Measurements from ENCODE around the gene QSOX1. TPM values are rescaled to one million over a fixed set of nuclear protein-coding genes. Genes with fewer than 3 reads are reported as not detected.

QSOX1 gene
- total and polyA plus RNA-seq, 9 of the 15 experiments (the other 6 are each of a cell fraction or from before 2014, with no cell fraction given), result 4.0 to 53.1 (median 15.0) TPM

DNA sequence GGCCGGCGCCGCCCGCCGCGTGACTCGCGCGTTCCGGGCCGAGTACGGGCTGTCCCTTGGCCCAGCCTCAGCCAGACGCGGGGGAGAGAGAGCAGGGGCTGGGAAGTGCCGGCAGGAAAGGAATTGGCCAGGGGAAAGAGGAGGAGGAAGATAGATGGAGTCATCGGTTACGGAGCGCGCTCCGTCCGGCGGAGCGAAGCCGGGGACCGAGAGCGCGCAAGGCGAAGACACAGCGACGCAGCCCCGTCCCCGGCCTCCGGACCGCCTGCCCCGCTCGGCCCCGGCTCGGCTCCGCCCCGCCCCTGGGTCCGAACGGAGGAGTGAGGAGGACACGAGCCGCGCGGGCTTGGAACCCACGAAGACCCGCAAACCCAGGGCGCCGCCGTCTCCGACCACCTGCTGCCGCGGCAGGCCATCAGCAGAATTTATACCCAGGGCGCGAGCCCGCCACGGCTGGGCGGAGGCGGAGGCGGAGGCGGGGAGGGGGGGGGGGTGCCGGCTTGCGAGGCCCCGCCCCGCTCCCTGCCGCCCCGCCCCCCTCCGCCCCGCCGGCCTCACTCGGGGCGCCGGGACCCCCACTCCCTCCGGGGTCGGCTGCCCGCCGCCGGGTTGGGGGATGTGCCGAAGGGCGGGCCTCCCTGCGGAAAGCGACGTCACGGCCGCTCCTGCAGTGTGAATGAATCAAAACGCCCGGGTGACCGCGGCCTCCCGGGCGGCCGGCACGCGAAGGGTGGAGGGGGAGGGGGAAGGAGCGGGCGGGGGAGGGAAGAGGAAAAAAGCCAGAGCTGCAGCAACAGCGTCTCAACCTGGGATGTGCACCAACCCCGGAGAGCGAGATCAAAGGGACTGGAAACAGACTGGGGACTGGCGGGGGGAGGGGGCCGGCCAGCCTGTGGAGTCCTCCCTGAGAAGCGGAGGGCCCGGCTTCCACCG lies 75.1 kb downstream of the QSOX1 start, which contains the start of gene LHX4:
LHX4 (plus strand) TSS at position 782 of the 933 bp plus-strand sequence. CDS start 266 bp downstream, outside the sequence.
- no peaks in the 10 kb centered on the region for H3K79me2 ChIP-seq (ENCODE audit: control insufficient read depth, insufficient read depth, low read length)
- H3K36me3 ChIP-seq (ENCODE audit: control insufficient read depth, insufficient read depth, low read length), result no peaks in the 10 kb centered on the region
- peaks cover 0 to 42% of the 10 kb centered on the region in 2 experiments; a peak in 3 of 5 replicates for H3K4me1 ChIP-seq (replicated peaks in 1 of 2; ENCODE audit: control insufficient read depth in 2 of 2, insufficient read depth in 2 of 2, low read length in 2 of 2)
- intact Hi-C loops (cut with micrococcal nuclease) (no loop called here), in situ Hi-C loops (cut with MboI) (no loop called here)
- peak within 1 kb of the TSS; percentile 78 for H3K4me2 ChIP-seq (ENCODE audit: insufficient read depth, low read length)
- H3K9ac ChIP-seq (ENCODE audit: insufficient read depth in 1 of 2, low read depth in 2 of 2, low read length in 2 of 2), result peak within 1 kb of the TSS; percentile 23 to 87; a peak in 3 of 4 replicates
- H4K20me1 ChIP-seq (replicated peaks; ENCODE audit: control insufficient read depth, insufficient read depth, low read length), result peaks cover 12% of the 10 kb centered on the region; the same call in 1 of the 2 replicates
- ChIA-PET CTCF (ENCODE audit: low intra/inter-chr PET ratio) (no interaction called here), POLR2A (no interaction called here)
- H2AFZ ChIP-seq (ENCODE audit: low read depth, low read length), result peak within 1 kb of the TSS; percentile 95
- no peaks in the 10 kb centered on the region for H3K9me3 ChIP-seq (replicated peaks; ENCODE audit: control insufficient read depth, insufficient read depth, low read depth, low read length)
- H3K4me3 ChIP-seq, result peak within 1 kb of the TSS; percentile 49
- peak; percentile 88 for ATAC-seq
- no TSS peak for BruUV-seq (replicated peaks)
- peaks cover 74 to 75% of the 10 kb centered on the region in 2 experiments for H3K27me3 ChIP-seq (ENCODE audit: control insufficient read depth in 2 of 2, insufficient read depth in 2 of 2, low read length in 2 of 2)
- H3K27ac ChIP-seq (ENCODE audit: extremely low read depth, low read depth, low read length), result no peak within 1 kb of the TSS
- no peak for FAIRE-seq
- DNase-seq (ENCODE audit: extremely low read depth in 1 of 4, low spot score in 3 of 4), result peak; percentile 75 to 95 (median 93)
- no peaks in the 10 kb centered on the region for H3K9me1 ChIP-seq (ENCODE audit: control insufficient read depth, insufficient read depth, low read length)
- WGBS (ENCODE audit: insufficient coverage, low coverage, missing lambda C conversion rate), result under 1% methylated on average over 59 of the region's 105 CpGs
- TF ChIP-seq CEBPG (CRISPR knock-in tag; IDR thresholded peaks at IDR 0.05) (no peak), CEBPG (tag; conservative IDR thresholded peaks at IDR 0.05 in 1 of 2, IDR thresholded peaks at IDR 0.05 in 1 of 2) (no peak), MTA2 (IDR thresholded peaks at IDR 0.05; ENCODE audit: low read depth) (no peak), HBP1 (CRISPR knock-in tag; IDR thresholded peaks at IDR 0.05) (no peak), ZNF121 (CRISPR knock-in tag; conservative IDR thresholded peaks at IDR 0.05) (no peak), PCBP1 (IDR thresholded peaks at IDR 0.05; ENCODE audit: low read depth, low read length, poor library complexity, severe bottlenecking) (peak; percentile 17), ZC3H4 (CRISPR knock-in tag; IDR thresholded peaks at IDR 0.05; ENCODE audit: borderline replicate concordance) (0 out of 2 replicates have a peak, but pooled peaks have one; percentile 24), FOS (IDR thresholded peaks at IDR 0.05; ENCODE audit: extremely low read depth, insufficient read length) (no peak), CCAR2 (IDR thresholded peaks at IDR 0.05; ENCODE audit: low read depth, low read length) (no peak), THRA (IDR thresholded peaks at IDR 0.05) (no peak), ZBTB43 (CRISPR knock-in tag; IDR thresholded peaks at IDR 0.05) (no peak), ZNF551 (CRISPR knock-in tag; IDR thresholded peaks at IDR 0.05) (no peak), MEIS2 (IDR thresholded peaks at IDR 0.05; ENCODE audit: partially characterized antibody) (no peak), BCOR (IDR thresholded peaks at IDR 0.05) (no peak), SMARCE1 (IDR thresholded peaks at IDR 0.05) (no peak), ZBTB1 (CRISPR knock-in tag; IDR thresholded peaks at IDR 0.05; ENCODE audit: borderline replicate concordance, low read depth) (no peak), HDAC2 (IDR thresholded peaks at IDR 0.05) (no peak), ZEB2 (IDR thresholded peaks at IDR 0.05) (no peak)
- TF ChIP-seq, protein P1, sequence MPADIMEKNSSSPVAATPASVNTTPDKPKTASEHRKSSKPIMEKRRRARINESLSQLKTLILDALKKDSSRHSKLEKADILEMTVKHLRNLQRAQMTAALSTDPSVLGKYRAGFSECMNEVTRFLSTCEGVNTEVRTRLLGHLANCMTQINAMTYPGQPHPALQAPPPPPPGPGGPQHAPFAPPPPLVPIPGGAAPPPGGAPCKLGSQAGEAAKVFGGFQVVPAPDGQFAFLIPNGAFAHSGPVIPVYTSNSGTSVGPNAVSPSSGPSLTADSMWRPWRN (IDR thresholded peaks at IDR 0.05; ENCODE audit: low read depth), result no peak

Data from K562 (cell line).